CD8-positive, alpha-beta memory T cell (primary cell): ENCODE data around the gene DALRD3. TPM values are rescaled to one million over a fixed set of nuclear protein-coding genes. Genes with fewer than 3 reads are reported as not detected.

Experiments used
- CTCF ChIA-PET: fragments of 350-600 bp; sonication (Branson Sonifier 250); formaldehyde crosslinking; loops from one replicate; lab custom pipeline; 2021; ENCODE audit warnings: antibody characterized with exemption; lab: Charles Lee
- POLR2A ChIA-PET: fragments of 350-600 bp; sonication (Branson Sonifier 250); formaldehyde crosslinking; loops from one replicate; lab custom pipeline; 2021; ENCODE audit warnings: antibody characterized with exemption; lab: Charles Lee
- DNase-seq, 5 donors: peaks; one replicate each; pipeline versions ENCODE4 v3.0.0 to v3.0.0-alpha.2; 2020 to 2022; ENCODE audit warnings: mixed read lengths in 1 of 5
- H3K27ac ChIP-seq: one replicate; pipeline ENCODE4 v1.7.0; 2013; ENCODE audit warnings: low read depth, mild to moderate bottlenecking, low read length, moderate library complexity
- H3K27me3 ChIP-seq: 2 replicates; pipeline ENCODE4 v1.7.0; 2013; ENCODE audit warnings: low read length, mild to moderate bottlenecking; ENCODE audit not compliant: insufficient read depth, poor library complexity, severe bottlenecking
- H3K36me3 ChIP-seq: 2 replicates; pipeline ENCODE4 v1.7.0; 2013; ENCODE audit warnings: mild to moderate bottlenecking, low read length, moderate library complexity; ENCODE audit not compliant: insufficient read depth
- H3K4me1 ChIP-seq: 2 replicates; pipeline ENCODE4 v1.7.0; 2013; ENCODE audit warnings: mild to moderate bottlenecking, low read length, moderate library complexity; ENCODE audit not compliant: insufficient read depth
- H3K4me3 ChIP-seq: 2 replicates; pipeline ENCODE4 v1.7.0; 2013; ENCODE audit warnings: mild to moderate bottlenecking, low read length
- H3K9me3 ChIP-seq: 2 replicates; pipeline ENCODE4 v1.7.0; 2013; ENCODE audit warnings: mild to moderate bottlenecking, low read length
- H3K27ac Mint-ChIP-seq, 8 donors: one replicate each; pipeline ENCODE4 v1.8.0; 2020 to 2021; ENCODE audit warnings: mixed read lengths in 8 of 8, mild to moderate bottlenecking in 6 of 8, inconsistent platforms in 3 of 8, moderate library complexity in 3 of 8
- H3K27me3 Mint-ChIP-seq, 2 donors: one replicate each; pipeline ENCODE4 v1.8.0; 2020 to 2021; ENCODE audit warnings: mixed read lengths in 2 of 2, mild to moderate bottlenecking in 1 of 2, moderate library complexity in 1 of 2
- H3K36me3 Mint-ChIP-seq, 3 donors: one replicate each; pipeline ENCODE4 v1.8.0; 2020 to 2021; ENCODE audit warnings: mixed read lengths in 3 of 3, inconsistent platforms in 1 of 3, mild to moderate bottlenecking in 1 of 3
- H3K4me1 Mint-ChIP-seq, 3 donors: one replicate each; pipeline ENCODE4 v1.8.0; 2020 to 2021; ENCODE audit warnings: mixed read lengths in 3 of 3, inconsistent platforms in 1 of 3, mild to moderate bottlenecking in 1 of 3
- H3K4me3 Mint-ChIP-seq, 7 donors: one replicate each; pipeline ENCODE4 v1.8.0; 2020 to 2021; ENCODE audit warnings: mixed read lengths in 7 of 7, mild to moderate bottlenecking in 6 of 7, moderate library complexity in 4 of 7, inconsistent platforms in 2 of 7
- H3K9me3 Mint-ChIP-seq, 5 donors: one replicate each; pipeline ENCODE4 v1.8.0; 2020 to 2022; ENCODE audit warnings: mixed read lengths in 5 of 5, mild to moderate bottlenecking in 3 of 5, moderate library complexity in 2 of 5, inconsistent platforms in 1 of 5
- polyA plus RNA-seq: library from polyadenylated mRNA; unstranded; fragments of 300-500 nt; fragmentation: Illumina TruSeq; gene quantifications from one replicate; pipeline ENCODE4 v1.2.3, GENCODE V29; 2021
- total RNA-seq, 2 experiments: library from RNA; stranded (reverse); gene quantifications; one replicate each; pipeline ENCODE4 v1.2.3, GENCODE V29; 2021

The DALRD3 gene
- total and polyA plus RNA-seq, 3 experiments from 2014 or later: 24.4 to 31.7 (median 27.9) TPM

- Mint-ChIP-seq H3K27me3 (no peaks in the 10 kb centered on the region), H3K27ac (peak overlapping the region in 3 of 8 donors; percentile 5 to 73 (median 62)), H3K4me3 (peak overlapping the region in 2 of 7 donors; percentile 33 to 40), H3K4me1 (peaks cover 14 to 18% (median 15%) of the 10 kb centered on the region in 3 donors), H3K9me3 (no peaks in the 10 kb centered on the region), H3K36me3 (peaks cover 0 to 63% (median 6%) of the 10 kb centered on the region in 3 donors)
- ChIA-PET CTCF (interaction anchor here (0.8 to 1.6 kb wide), 3 partner anchors 22 to 173 kb away, joined by 3 to 5 read pairs (median 4); partner anchors contain the start of genes NDUFAF3 and WDR6), POLR2A (no interaction called here)
- Histone ChIP-seq H3K4me1 (peaks cover 6% of the 10 kb centered on the region), H3K9me3 (no peaks in the 10 kb centered on the region), H3K27me3 (no peaks in the 10 kb centered on the region), H3K4me3 (no peak overlapping the region), H3K36me3 (peaks cover 30% of the 10 kb centered on the region), H3K27ac (no peak overlapping the region)
- no peak for DNase-seq
Measured at GRCh38 chr3:48984663-48985062, 33.7 kb downstream of the DALRD3 start.

GRCh38 chr3:48983096-48983495, 35.3 kb downstream of the DALRD3 start:
- peaks cover 5% of the 10 kb centered on the region in 3 donors for H3K4me1 Mint-ChIP-seq
- H3K27me3 Mint-ChIP-seq: no peaks in the 10 kb centered on the region
- no peak for DNase-seq
- ChIA-PET CTCF (no interaction called here), POLR2A (interaction anchor here (0.6 kb wide), 1 partner anchor 28 kb away, joined by 5 read pairs; no protein-coding TSS in a partner anchor)
- H3K36me3 Mint-ChIP-seq: peaks cover 0 to 69% (median 9%) of the 10 kb centered on the region in 3 donors
- Histone ChIP-seq H3K27me3 (no peaks in the 10 kb centered on the region), H3K4me1 (no peaks in the 10 kb centered on the region), H3K36me3 (peaks cover 38% of the 10 kb centered on the region), H3K27ac (no peak overlapping the region), H3K9me3 (no peaks in the 10 kb centered on the region), H3K4me3 (no peak overlapping the region)
- H3K9me3 Mint-ChIP-seq: no peaks in the 10 kb centered on the region
- H3K27ac Mint-ChIP-seq: peak overlapping the region in 2 of 8 donors; percentile 51 to 72
- no peak overlapping the region for H3K4me3 Mint-ChIP-seq

GRCh38 chr3:48982686-48983085, 35.7 kb downstream of the DALRD3 start:
- CTCF ChIA-PET: no interaction called here
- H3K27me3 ChIP-seq: no peaks in the 10 kb centered on the region
- POLR2A ChIA-PET: interaction anchor here (0.6 kb wide), 1 partner anchor 28 kb away, joined by 5 read pairs; no protein-coding TSS in a partner anchor
- H3K36me3 Mint-ChIP-seq: peaks cover 0 to 73% (median 9%) of the 10 kb centered on the region in 3 donors
- H3K4me1 Mint-ChIP-seq: peaks cover under 1 to 2% (median under 1%) of the 10 kb centered on the region in 3 donors
- DNase-seq: no peak
- H3K4me3 Mint-ChIP-seq: no peak overlapping the region
- H3K9me3 ChIP-seq: no peaks in the 10 kb centered on the region
- no peaks in the 10 kb centered on the region for H3K4me1 ChIP-seq
- H3K4me3 ChIP-seq: no peak overlapping the region
- no peak overlapping the region for H3K27ac ChIP-seq
- no peaks in the 10 kb centered on the region for H3K27me3 Mint-ChIP-seq
- peaks cover 38% of the 10 kb centered on the region for H3K36me3 ChIP-seq
- peak overlapping the region in 1 of 8 donors; percentile 72 for H3K27ac Mint-ChIP-seq
- H3K9me3 Mint-ChIP-seq: no peaks in the 10 kb centered on the region

GRCh38 chr3:48982016-48982415, 36.4 kb downstream of the DALRD3 start:
- no peaks in the 10 kb centered on the region for H3K4me1 ChIP-seq
- Mint-ChIP-seq H3K27ac (peak overlapping the region in 1 of 8 donors; percentile 47), H3K9me3 (no peaks in the 10 kb centered on the region), H3K4me1 (peaks cover 0 to 2% (median 0%) of the 10 kb centered on the region in 3 donors), H3K27me3 (no peaks in the 10 kb centered on the region), H3K4me3 (no peak overlapping the region), H3K36me3 (peaks cover 0 to 75% (median 9%) of the 10 kb centered on the region in 3 donors)
- no peak for DNase-seq
- no peaks in the 10 kb centered on the region for H3K9me3 ChIP-seq
- H3K27me3 ChIP-seq: no peaks in the 10 kb centered on the region
- no peak overlapping the region for H3K27ac ChIP-seq
- ChIA-PET CTCF (interaction anchor here (1.0 kb wide), 1 partner anchor 25 kb away, joined by 3 read pairs; the partner anchor contains the start of gene WDR6), POLR2A (no interaction called here)
- H3K4me3 ChIP-seq: no peak overlapping the region
- peaks cover 38% of the 10 kb centered on the region for H3K36me3 ChIP-seq

DNA sequence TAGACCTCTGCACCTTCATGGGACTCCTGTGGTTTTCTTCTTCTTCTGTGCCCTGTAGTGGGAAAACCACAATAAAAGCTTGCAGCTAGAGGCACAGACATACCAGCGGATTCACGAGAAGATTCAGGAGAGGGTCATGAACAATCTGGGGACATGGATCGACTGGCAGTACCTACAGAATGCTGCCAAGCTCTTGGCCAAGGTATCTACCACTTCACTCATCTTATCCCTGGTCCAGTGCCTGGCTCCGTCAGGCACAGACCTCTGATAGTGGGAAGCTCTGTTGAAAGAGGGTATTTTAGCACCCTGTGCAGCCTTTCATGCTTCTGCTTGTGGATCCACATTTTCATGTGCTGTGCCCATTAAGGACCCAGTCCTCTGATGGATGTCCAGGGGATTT, 38.1 kb downstream of the DALRD3 start:
- POLR2A ChIA-PET: interaction anchor here (0.6 to 0.7 kb wide), 3 partner anchors 60 to 1127 kb away, joined by 4 to 5 read pairs (median 4); no protein-coding TSS in a partner anchor
- DNase-seq: no peak
- Histone ChIP-seq H3K4me1 (no peaks in the 10 kb centered on the region), H3K27ac (no peak overlapping the region), H3K27me3 (no peaks in the 10 kb centered on the region), H3K36me3 (peaks cover 44% of the 10 kb centered on the region), H3K4me3 (no peak overlapping the region), H3K9me3 (no peaks in the 10 kb centered on the region)
- Mint-ChIP-seq H3K4me3 (no peak overlapping the region), H3K27me3 (no peaks in the 10 kb centered on the region), H3K27ac (peak overlapping the region in 3 of 8 donors; percentile 5 to 37 (median 29)), H3K36me3 (peaks cover 0 to 80% (median 10%) of the 10 kb centered on the region in 3 donors), H3K4me1 (no peaks in the 10 kb centered on the region), H3K9me3 (no peaks in the 10 kb centered on the region)
- CTCF ChIA-PET: no interaction called here

DNA sequence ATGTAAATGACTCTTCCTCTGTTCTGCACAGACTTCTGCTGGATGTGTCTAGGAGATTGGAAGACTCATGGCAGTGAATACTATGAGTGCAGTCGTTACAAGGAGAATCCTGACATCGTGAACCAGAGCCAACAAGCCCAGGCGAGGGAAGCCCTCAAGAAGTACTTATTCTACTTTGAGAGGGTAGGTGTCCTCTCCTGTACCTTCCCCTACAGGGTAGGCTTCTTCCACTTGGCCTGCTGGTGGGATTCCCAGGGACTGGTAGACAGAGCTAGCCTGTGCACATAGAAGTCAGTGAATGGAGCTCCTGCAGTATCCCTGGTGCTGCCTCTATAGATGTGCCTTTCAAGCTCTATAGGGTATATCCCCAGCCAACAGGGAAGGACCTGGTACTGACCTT, 38.9 kb downstream of the DALRD3 start:
- Mint-ChIP-seq H3K9me3 (no peaks in the 10 kb centered on the region), H3K36me3 (peaks cover 0 to 80% (median 15%) of the 10 kb centered on the region in 3 donors), H3K27ac (peak overlapping the region in 1 of 8 donors; percentile 51), H3K27me3 (no peaks in the 10 kb centered on the region), H3K4me3 (no peak overlapping the region), H3K4me1 (no peaks in the 10 kb centered on the region)
- Histone ChIP-seq H3K4me1 (no peaks in the 10 kb centered on the region), H3K4me3 (no peak overlapping the region), H3K27me3 (no peaks in the 10 kb centered on the region), H3K36me3 (peaks cover 51% of the 10 kb centered on the region), H3K9me3 (no peaks in the 10 kb centered on the region), H3K27ac (no peak overlapping the region)
- ChIA-PET CTCF (no interaction called here), POLR2A (interaction anchor here (0.7 kb wide), 1 partner anchor 59 kb away, joined by 4 read pairs; no protein-coding TSS in a partner anchor)
- DNase-seq: no peak

DNA sequence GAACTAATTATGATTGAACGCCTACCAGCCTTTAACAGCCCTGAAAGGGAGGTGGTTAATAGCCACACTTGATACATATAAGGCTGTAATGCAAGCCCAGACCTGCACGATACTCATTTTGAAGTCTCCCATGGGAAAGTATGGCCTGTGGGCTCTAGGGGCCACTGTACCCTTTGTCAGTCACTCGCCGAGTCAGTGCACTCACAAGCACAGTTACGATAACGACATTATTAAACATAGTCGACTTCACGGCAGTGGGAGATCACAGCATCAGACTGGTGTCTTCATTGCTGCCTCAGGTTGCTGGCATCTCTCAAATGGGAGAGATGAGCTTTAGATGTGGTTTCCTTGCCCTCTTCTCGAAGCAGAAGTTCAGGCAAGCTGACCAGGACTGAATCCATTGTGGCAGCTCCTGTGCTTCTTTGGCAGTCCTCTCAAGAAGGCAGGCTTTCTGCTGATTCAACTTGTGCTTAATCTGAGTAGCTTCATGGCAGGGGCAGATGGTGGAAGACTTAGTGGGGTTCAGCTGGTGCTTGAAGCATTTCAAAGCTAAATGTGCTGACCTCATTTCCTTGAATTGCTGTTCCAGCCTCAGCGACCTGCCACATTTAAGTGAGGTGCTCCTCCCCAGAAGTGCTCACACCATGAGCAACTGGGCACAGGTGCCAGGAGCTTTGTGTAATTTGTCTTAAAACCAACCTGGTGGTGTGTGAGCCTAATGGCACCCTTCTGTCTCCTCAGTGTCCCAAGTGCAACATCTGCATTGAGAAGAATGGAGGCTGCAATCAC, 44.1 kb downstream of the DALRD3 start:
- H3K9me3 Mint-ChIP-seq: no peaks in the 10 kb centered on the region
- Histone ChIP-seq H3K27me3 (no peaks in the 10 kb centered on the region), H3K4me1 (no peaks in the 10 kb centered on the region), H3K9me3 (no peaks in the 10 kb centered on the region), H3K36me3 (peaks cover 52% of the 10 kb centered on the region), H3K4me3 (no peak overlapping the region), H3K27ac (no peak overlapping the region)
- no peaks in the 10 kb centered on the region for H3K4me1 Mint-ChIP-seq
- H3K4me3 Mint-ChIP-seq: no peak overlapping the region
- peaks cover 6 to 80% (median 25%) of the 10 kb centered on the region in 3 donors for H3K36me3 Mint-ChIP-seq
- ChIA-PET CTCF (interaction anchor here (0.7 to 1.4 kb wide), 3 partner anchors 15 to 876 kb away, joined by 3 to 4 read pairs (median 3); partner anchors contain the start of gene WDR6), POLR2A (no interaction called here)
- no peak for DNase-seq
- peak overlapping the region in 1 of 8 donors; percentile 64 for H3K27ac Mint-ChIP-seq
- H3K27me3 Mint-ChIP-seq: no peaks in the 10 kb centered on the region

DNA sequence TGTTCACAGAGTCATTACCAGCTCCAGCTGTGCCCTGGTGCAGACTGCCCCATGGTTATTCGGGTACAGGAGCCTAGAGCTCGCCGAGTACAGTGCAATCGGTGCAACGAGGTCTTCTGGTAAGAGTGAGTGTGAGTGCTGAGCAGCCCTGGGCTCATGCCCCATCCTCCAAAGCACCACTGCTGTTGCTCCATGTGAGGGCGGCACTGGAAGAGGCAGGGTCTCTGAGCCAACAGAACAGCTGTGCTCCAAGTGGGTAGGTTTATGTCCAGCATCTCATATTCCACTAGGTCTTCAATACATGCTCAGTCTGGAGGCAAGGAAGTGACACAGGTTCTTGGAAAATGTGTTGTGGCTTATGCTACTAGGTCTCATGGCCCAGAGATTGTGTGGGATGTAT, 47.8 kb downstream of the DALRD3 start:
- no peaks in the 10 kb centered on the region for H3K4me1 ChIP-seq
- H3K9me3 ChIP-seq: no peaks in the 10 kb centered on the region
- Mint-ChIP-seq H3K9me3 (no peaks in the 10 kb centered on the region), H3K36me3 (peaks cover 6 to 91% (median 29%) of the 10 kb centered on the region in 3 donors), H3K4me1 (peaks cover 4 to 17% (median 15%) of the 10 kb centered on the region in 3 donors), H3K27ac (no peak overlapping the region), H3K4me3 (no peak overlapping the region), H3K27me3 (no peaks in the 10 kb centered on the region)
- CTCF ChIA-PET: interaction anchor here (0.8 to 1.9 kb wide), 2 partner anchors 10 to 17 kb away, joined by 3 to 10 read pairs; no protein-coding TSS in a partner anchor
- POLR2A ChIA-PET: no interaction called here
- peaks cover 55% of the 10 kb centered on the region for H3K36me3 ChIP-seq
- DNase-seq: no peak
- no peak overlapping the region for H3K4me3 ChIP-seq
- no peaks in the 10 kb centered on the region for H3K27me3 ChIP-seq
- no peak overlapping the region for H3K27ac ChIP-seq
